Stimulated activated CD8-positive, alpha-beta memory T cell treated with anti-CD3 and anti-CD28 coated beads, Interleukin-12 subunit alpha, Interleukin-12 subunit beta, amount 100 ng/mL, for 24 hours (primary cell): ENCODE data around the gene RAB3GAP2.
"Not testable (repeated sequence)": the region's sequence is repeated elsewhere in the genome, so short reads cannot be mapped to it uniquely, and the experiment has no call there.

ENCODE experiments used
- DNase-seq: peaks from one replicate; pipeline ENCODE4 v3.0.0-alpha.2; 2020; ENCODE audit errors: extremely low read depth

Gene RAB3GAP2

GRCh38 chr1:220272047-220272840 is at the start of gene RAB3GAP2:
Gene RAB3GAP2 (minus strand): TSS chr1:220272453. CDS start chr1:220272337, 116 bp downstream.
- DNase-seq, result peak; percentile 95

GRCh38 chr1:220321758-220322157 is 49.5 kb upstream of the RAB3GAP2 start:
- DNase-seq, result no peak

- DNase-seq, result no peak
These were observed 48.5 kb upstream of the RAB3GAP2 start for GRCh38 chr1:220320709-220321108.

GRCh38 chr1:220318673-220319072 is 46.4 kb upstream of the RAB3GAP2 start:
- no peak for DNase-seq

GRCh38 chr1:220317161-220317560 is 44.9 kb upstream of the RAB3GAP2 start:
- DNase-seq, result no peak

- DNase-seq, result no peak
These were observed 44.1 kb upstream of the RAB3GAP2 start for GRCh38 chr1:220316305-220316704.

GRCh38 chr1:220315070-220315839 is 43.0 kb upstream of the RAB3GAP2 start:
- DNase-seq, result no peak

GRCh38 chr1:220313576-220313975 is 41.3 kb upstream of the RAB3GAP2 start:
- no peak for DNase-seq

GRCh38 chr1:220310147-220310546 is 37.9 kb upstream of the RAB3GAP2 start:
- DNase-seq, result not testable (repeated sequence)

- DNase-seq, result no peak
These were observed 35.4 kb upstream of the RAB3GAP2 start for GRCh38 chr1:220307607-220308006.

GRCh38 chr1:220306339-220306738 is 34.1 kb upstream of the RAB3GAP2 start:
- no peak for DNase-seq

GRCh38 chr1:220303871-220304270 is 31.6 kb upstream of the RAB3GAP2 start:
- no peak for DNase-seq

- no peak for DNase-seq
These were observed 29.4 kb upstream of the RAB3GAP2 start for GRCh38 chr1:220301630-220302029.

GRCh38 chr1:220300442-220301121 is 28.3 kb upstream of the RAB3GAP2 start:
- DNase-seq, result no peak

GRCh38 chr1:220299337-220299736 is 27.1 kb upstream of the RAB3GAP2 start:
- DNase-seq, result no peak

GRCh38 chr1:220298470-220299205 is 26.4 kb upstream of the RAB3GAP2 start:
- no peak for DNase-seq

GRCh38 chr1:220296981-220297380 is 24.7 kb upstream of the RAB3GAP2 start:
- no peak for DNase-seq

GRCh38 chr1:220294846-220295301 is 22.6 kb upstream of the RAB3GAP2 start:
- no peak for DNase-seq

GRCh38 chr1:220291580-220291979 is 19.3 kb upstream of the RAB3GAP2 start:
- DNase-seq, result no peak

- DNase-seq, result no peak
These were observed 18.0 kb upstream of the RAB3GAP2 start for GRCh38 chr1:220290140-220290761.

GRCh38 chr1:220287129-220287528 is 14.9 kb upstream of the RAB3GAP2 start:
- no peak for DNase-seq
